HFF-Myc (cell line): ENCODE measurements around the gene STOML2.
A peak's percentile ranks its signal among the peaks of the same experiment; 100 is the strongest.

ENCODE experiments used
- DNase-seq: peaks from one replicate; pipeline ENCODE4 v3.0.0-alpha.2; 2011; ENCODE audit warnings: low read depth; ENCODE audit errors: extremely low read depth
- H3K4me3 ChIP-seq: replicated peaks from 2 replicates; pipeline ENCODE4 v1.5.1; 2011; ENCODE audit warnings: low read depth, mild to moderate bottlenecking, control low read depth, low read length
- CTCF ChIP-seq: IDR thresholded peaks from 2 replicates; pipeline ENCODE4 v1.5.1; 2012; ENCODE audit warnings: mild to moderate bottlenecking, low read depth, low read length, control low read depth; ENCODE audit errors: missing control alignments

The STOML2 gene

DNA sequence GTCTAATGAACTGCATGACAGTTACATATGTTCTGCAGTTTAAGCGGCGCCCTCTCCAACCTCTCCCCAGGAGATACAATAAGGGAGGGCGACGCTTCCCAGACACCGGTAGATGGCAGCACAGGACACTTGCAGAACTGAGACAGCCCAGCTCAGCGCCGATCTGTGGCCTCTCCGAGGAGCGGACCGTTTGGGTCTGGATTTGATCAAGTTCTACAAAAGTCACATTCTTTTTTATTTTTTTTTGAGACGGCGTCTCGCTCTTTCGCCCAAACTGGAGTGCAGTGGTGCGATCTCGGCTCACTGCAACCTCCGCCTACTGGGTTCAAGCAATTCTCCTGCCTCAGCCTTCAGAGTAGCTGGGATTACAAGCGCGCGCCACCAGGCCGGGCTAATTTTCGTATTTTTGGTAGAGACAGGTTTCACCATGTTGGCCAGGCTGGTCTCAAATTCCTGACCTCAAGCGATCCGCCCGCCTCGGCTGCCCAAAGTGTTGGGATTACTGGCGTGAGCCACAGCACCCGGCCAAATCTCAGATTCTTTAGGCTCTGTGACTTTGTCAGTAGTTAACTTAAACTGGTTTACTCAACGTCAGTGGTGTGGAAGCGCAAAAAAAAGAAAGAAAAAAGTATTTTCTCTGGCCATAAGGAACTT lies 14.1 kb upstream of the STOML2 start:
- peak overlapping the region; percentile 58 for H3K4me3 ChIP-seq
- peak; percentile 94 for TF ChIP-seq CTCF
- peak; percentile 92 for DNase-seq

DNA sequence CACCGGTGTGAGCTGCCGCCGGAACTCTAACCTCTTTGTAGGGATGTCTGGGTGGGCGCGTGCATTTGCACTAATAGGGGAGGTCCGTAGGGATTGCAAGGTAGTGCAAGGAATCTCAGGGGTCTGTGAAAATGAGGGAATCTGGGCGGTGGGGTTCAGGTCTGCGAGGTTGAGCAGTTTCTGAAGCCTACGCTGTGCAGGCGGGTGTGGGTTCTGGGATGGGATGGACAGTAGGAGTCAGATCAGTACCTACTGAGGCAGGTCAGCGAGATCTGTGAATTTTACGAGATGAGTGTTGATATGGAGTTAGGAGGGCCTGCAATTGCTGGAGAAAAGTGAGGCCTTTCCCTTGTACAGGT lies 13.6 kb upstream of the STOML2 start:
- no peak for DNase-seq
- peak overlapping the region; percentile 58 for H3K4me3 ChIP-seq
- TF ChIP-seq CTCF, result no peak

GRCh38 chr9:35115680-35116538 lies 13.0 kb upstream of the STOML2 start, which contains the start of gene ATOSB:
Gene ATOSB (minus strand): TSS chr9:35115862. CDS start chr9:35108274, 7,588 bp downstream.
- TF ChIP-seq CTCF, result no peak
- peak; percentile 86 for DNase-seq
- peak within 1 kb of the TSS; percentile 58 for H3K4me3 ChIP-seq

DNA sequence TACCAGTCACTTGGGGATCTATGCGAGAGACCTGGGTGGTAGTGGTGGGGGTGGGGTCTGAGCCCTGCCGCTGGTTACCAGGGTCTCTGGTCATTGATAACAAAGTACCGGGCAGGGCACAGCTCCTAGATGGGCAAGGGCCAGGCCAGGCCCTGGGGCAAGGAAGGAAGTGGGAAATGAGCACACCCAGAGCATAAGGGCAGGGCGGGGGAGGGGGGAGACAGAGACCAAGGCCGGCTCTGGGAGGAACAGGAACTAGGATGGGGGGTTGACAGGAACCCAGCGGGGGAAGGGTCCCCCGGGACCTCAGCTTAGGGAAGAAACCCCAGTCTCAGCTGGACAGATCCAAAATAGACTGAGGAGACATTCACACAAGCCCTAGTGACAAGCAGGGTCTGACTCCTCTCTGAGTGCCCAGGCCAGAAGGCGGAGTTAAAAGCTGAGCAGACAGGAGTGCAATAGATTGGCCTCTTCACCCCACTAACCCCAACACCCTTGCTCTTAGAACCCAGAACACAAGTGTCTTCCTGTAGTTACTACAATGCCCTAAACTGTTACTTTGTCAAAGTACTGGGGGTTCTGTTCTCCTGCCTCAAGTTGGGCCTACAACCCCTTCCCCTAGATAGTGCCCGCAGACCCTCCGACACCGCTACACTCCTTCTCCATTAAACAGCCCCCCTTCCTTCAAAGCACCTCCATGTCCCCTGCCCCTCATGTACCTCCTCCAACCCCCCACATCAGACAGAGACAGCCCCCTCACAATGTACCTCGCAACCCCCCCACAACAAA lies 12.1 kb upstream of the STOML2 start:
- no peak for DNase-seq
- TF ChIP-seq CTCF, result no peak
- peak overlapping the region; percentile 58 for H3K4me3 ChIP-seq

GRCh38 chr9:35114113-35114839 lies 11.3 kb upstream of the STOML2 start:
- DNase-seq, result peak; percentile 89
- TF ChIP-seq CTCF, result no peak
- H3K4me3 ChIP-seq, result peak overlapping the region; percentile 58
